GM06990 (cell line): Measurements from ENCODE around the gene MTARC1.
A peak's percentile ranks its signal among the peaks of the same experiment; 100 is the strongest.

ENCODE experiments used
- DNase-seq: peaks from one replicate; pipeline ENCODE4 v3.0.0-alpha.2; 2011; ENCODE audit not compliant: insufficient read length; ENCODE audit errors: extremely low read depth
- H3K27me3 ChIP-seq: replicated peaks from 2 replicates; pipeline ENCODE4 v1.6.0; 2011; ENCODE audit warnings: low read length; ENCODE audit not compliant: control insufficient read depth, insufficient read depth
- H3K36me3 ChIP-seq: 2 replicates; pipeline ENCODE4 v1.5.1; 2011; ENCODE audit warnings: low read length; ENCODE audit not compliant: control insufficient read depth, insufficient read depth
- H3K4me3 ChIP-seq: replicated peaks from 2 replicates; pipeline ENCODE4 v1.5.1; 2011; ENCODE audit warnings: low read depth, mild to moderate bottlenecking, control low read depth, low read length
- CTCF ChIP-seq: IDR thresholded peaks from 2 replicates; pipeline ENCODE4 v1.5.1; 2011; ENCODE audit warnings: low read length, control low read depth, mild to moderate bottlenecking, inconsistent platforms; ENCODE audit not compliant: insufficient read depth, poor library complexity, severe bottlenecking

The MTARC1 gene

GRCh38 chr1:220770245-220770913 is 16.3 kb upstream of the MTARC1 start:
- peak; percentile 35 for DNase-seq
- peak overlapping the region; percentile 59 for H3K4me3 ChIP-seq
- H3K36me3 ChIP-seq, result no peaks in the 10 kb centered on the region; the same call in 1 of the 2 replicates
- H3K27me3 ChIP-seq, result no peaks in the 10 kb centered on the region
- no peak for TF ChIP-seq CTCF

GRCh38 chr1:220772846-220773245 is 13.9 kb upstream of the MTARC1 start:
- H3K4me3 ChIP-seq, result no peak overlapping the region
- H3K36me3 ChIP-seq, result no peaks in the 10 kb centered on the region; the same call in 1 of the 2 replicates
- DNase-seq, result no peak
- H3K27me3 ChIP-seq, result no peaks in the 10 kb centered on the region
- no peak for TF ChIP-seq CTCF

GRCh38 chr1:220775240-220775853 is 11.4 kb upstream of the MTARC1 start:
- no peak for DNase-seq
- TF ChIP-seq CTCF, result peak; percentile 89
- Histone ChIP-seq H3K4me3 (no peak overlapping the region), H3K27me3 (no peaks in the 10 kb centered on the region), H3K36me3 (peaks cover 1% of the 10 kb centered on the region; the same call in 1 of the 2 replicates)

DNA sequence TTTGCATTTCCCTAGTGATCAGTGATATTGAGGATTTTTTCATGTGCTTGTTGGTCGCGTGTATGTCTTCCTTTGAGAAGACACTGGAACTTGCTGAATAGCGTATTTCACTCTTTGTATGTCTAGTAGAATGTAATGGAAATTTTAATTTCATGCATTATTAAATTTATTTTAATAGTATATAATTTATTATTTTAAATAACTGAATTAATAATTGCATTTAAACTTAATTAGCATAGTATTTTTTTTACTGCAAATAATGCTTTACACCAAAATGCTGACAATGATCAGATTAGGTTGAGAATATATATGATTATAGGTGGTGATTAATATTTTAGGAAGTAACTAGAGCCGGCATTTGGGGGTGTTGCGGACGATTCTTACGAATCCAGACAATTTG is 10.5 kb upstream of the MTARC1 start:
- no peak for TF ChIP-seq CTCF
- no peaks in the 10 kb centered on the region for H3K27me3 ChIP-seq
- no peak for DNase-seq
- peaks cover 1% of the 10 kb centered on the region; the same call in 1 of the 2 replicates for H3K36me3 ChIP-seq
- no peak overlapping the region for H3K4me3 ChIP-seq

DNA sequence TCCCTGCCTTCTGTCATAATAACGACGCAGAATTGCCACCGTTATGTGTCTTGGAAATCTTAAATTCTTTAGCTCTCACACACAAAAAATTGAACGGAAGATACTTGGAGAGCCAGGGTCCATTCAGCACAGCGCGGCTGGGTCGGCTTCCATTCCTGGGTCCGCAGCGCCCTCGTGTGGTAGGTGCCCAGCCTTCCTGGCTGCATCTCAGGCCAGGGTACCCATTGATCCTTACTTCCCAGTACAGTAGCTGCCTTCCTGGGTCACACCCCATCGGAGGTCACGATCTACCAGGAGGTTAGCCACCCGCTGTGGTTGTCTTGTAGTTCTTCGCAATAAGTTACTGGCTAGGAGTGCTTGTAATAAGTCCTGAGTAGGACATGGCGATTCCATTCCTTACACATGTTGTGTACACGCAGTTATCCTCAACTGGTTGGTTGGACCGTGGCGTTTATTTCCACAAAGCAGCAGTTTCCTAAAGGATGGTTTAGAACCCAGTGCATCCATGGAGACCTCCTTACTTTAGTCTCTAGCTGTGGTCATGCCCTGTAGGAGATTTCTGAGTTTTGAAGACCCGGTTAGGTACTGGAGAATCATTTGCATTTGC is 9.9 kb upstream of the MTARC1 start:
- Histone ChIP-seq H3K36me3 (peaks cover 1% of the 10 kb centered on the region; the same call in 1 of the 2 replicates), H3K4me3 (no peak overlapping the region), H3K27me3 (no peaks in the 10 kb centered on the region)
- peak; percentile 94 for TF ChIP-seq CTCF
- DNase-seq, result peak; percentile 68
